A673 (cell line): ENCODE data around the gene SPAG8. TPM values are rescaled to one million over a fixed set of nuclear protein-coding genes. Genes with fewer than 3 reads are reported as not detected.

ENCODE experiments used
- BruUV-seq: library from RNA; stranded (reverse); fragments of 400-500 nt; replicated peaks from 2 replicates; lab custom pipeline; 2021; lab: Mats Ljungman, UMichigan
- CTCF ChIA-PET: fragments of 300-600 bp; sonication (Branson Sonifier 250); formaldehyde crosslinking; loops from one replicate; lab custom pipeline; 2022; ENCODE audit warnings: antibody characterized with exemption; lab: Charles Lee
- POLR2A ChIA-PET: fragments of 300-600 bp; sonication (Branson Sonifier 250); formaldehyde crosslinking; loops from one replicate; lab custom pipeline; 2022; ENCODE audit warnings: antibody characterized with exemption; ENCODE audit not compliant: low non-redundant PET; lab: Charles Lee
- DNase-seq: peaks from one replicate; pipeline ENCODE4 v3.0.0-alpha.2; 2015; ENCODE audit warnings: low spot score
- H3K27ac ChIP-seq: fragments of 200-600 bp; sonication (generic); 2 replicates; pipeline ENCODE4 v1.5.1; 2016; ENCODE audit warnings: mixed run types, low read depth, mild to moderate bottlenecking, mixed read lengths, antibody characterized with exemption, low read length; ENCODE audit not compliant: poor library complexity, severe bottlenecking
- H3K27me3 ChIP-seq: fragments of 200-600 bp; sonication (generic); replicated peaks from 2 replicates; pipeline ENCODE4 v1.6.1; 2017; ENCODE audit warnings: mixed run types, low read depth, mild to moderate bottlenecking, mixed read lengths, antibody characterized with exemption, low read length; ENCODE audit not compliant: insufficient read depth, poor library complexity
- H3K36me3 ChIP-seq: fragments of 200-600 bp; sonication (generic); 2 replicates; pipeline ENCODE4 v1.6.1; 2016; ENCODE audit warnings: mixed run types, mild to moderate bottlenecking, mixed read lengths, antibody characterized with exemption, low read length; ENCODE audit not compliant: insufficient read depth, poor library complexity, severe bottlenecking
- H3K4me1 ChIP-seq: fragments of 200-600 bp; sonication (generic); 2 replicates; pipeline ENCODE4 v1.6.1; 2017; ENCODE audit warnings: mixed run types, mild to moderate bottlenecking, mixed read lengths, antibody characterized with exemption, low read length; ENCODE audit not compliant: insufficient read depth, poor library complexity, severe bottlenecking
- H3K4me3 ChIP-seq: fragments of 200-600 bp; sonication (generic); 2 replicates; pipeline ENCODE4 v1.5.1; 2016; ENCODE audit warnings: low read depth, mixed run types, mild to moderate bottlenecking, mixed read lengths, low read length; ENCODE audit not compliant: poor library complexity, severe bottlenecking
- H3K9me3 ChIP-seq: fragments of 200-600 bp; sonication (generic); 2 replicates; pipeline ENCODE4 v1.6.1; 2016; ENCODE audit warnings: mixed run types, low read depth, mild to moderate bottlenecking, mixed read lengths, antibody characterized with exemption, low read length; ENCODE audit not compliant: poor library complexity, severe bottlenecking
- EZH2 ChIP-seq: fragments of 200-600 bp; sonication (generic); IDR thresholded peaks from 2 replicates; pipeline ENCODE4 v1.6.1; 2017; ENCODE audit warnings: borderline replicate concordance, low read depth, mild to moderate bottlenecking, mixed read lengths, antibody characterized with exemption, low read length; ENCODE audit not compliant: poor library complexity, severe bottlenecking
- intact Hi-C: fragments of 100-400 bp; cut with micrococcal nuclease; formaldehyde crosslinking; loops from one replicate; pipeline ENCODE4 v1.10.0; 2022; ENCODE audit not compliant: unreplicated experiment
- total RNA-seq: library from RNA; stranded (reverse); gene quantifications from 2 replicates; pipeline ENCODE4 v1.2.3, GENCODE V29; 2021
- TF ChIP-seq, protein P1 (sequence below): fragments of 300-800, 200-600 bp; sonication (generic); conservative IDR thresholded peaks from 2 replicates; pipeline ENCODE4 v1.5.1; 2017; ENCODE audit warnings: low read depth, mild to moderate bottlenecking, antibody characterized with exemption, low read length, moderate library complexity, mixed read lengths

Gene SPAG8
- total RNA-seq, 1 experiment from 2014 or later: 1.4 TPM

DNA sequence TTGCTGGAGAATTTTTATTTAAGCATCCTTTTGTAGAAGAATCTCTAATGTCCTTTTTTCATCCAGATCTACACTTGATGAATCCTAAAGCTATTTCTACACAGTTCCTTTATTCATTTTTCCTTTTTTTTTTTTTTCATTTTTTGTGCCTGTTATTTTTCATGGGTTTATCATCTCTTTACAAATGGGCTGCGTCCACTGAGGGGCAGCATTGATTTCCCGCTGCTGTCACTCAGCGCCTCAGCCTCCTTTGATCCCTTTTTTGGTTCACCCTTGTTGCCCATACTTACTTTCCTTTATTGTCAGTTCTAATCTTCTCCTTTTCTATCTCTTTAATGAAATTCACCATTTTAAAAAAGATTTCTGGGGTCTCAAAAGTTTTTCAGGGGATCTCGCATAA is 52.3 kb downstream of the SPAG8 start:
- no TSS peak for BruUV-seq
- H3K4me1 ChIP-seq: peaks cover 13% of the 10 kb centered on the region
- CTCF ChIA-PET: no interaction called here
- no peak overlapping the region for H3K4me3 ChIP-seq
- no peak overlapping the region for H3K27ac ChIP-seq
- POLR2A ChIA-PET: interaction anchor here (0.6 to 0.7 kb wide), 2 partner anchors 45 to 68 kb away, joined by 7 to 16 read pairs; no protein-coding TSS in a partner anchor
- H3K9me3 ChIP-seq: no peaks in the 10 kb centered on the region
- H3K36me3 ChIP-seq: no peaks in the 10 kb centered on the region
- TF ChIP-seq, protein P1, sequence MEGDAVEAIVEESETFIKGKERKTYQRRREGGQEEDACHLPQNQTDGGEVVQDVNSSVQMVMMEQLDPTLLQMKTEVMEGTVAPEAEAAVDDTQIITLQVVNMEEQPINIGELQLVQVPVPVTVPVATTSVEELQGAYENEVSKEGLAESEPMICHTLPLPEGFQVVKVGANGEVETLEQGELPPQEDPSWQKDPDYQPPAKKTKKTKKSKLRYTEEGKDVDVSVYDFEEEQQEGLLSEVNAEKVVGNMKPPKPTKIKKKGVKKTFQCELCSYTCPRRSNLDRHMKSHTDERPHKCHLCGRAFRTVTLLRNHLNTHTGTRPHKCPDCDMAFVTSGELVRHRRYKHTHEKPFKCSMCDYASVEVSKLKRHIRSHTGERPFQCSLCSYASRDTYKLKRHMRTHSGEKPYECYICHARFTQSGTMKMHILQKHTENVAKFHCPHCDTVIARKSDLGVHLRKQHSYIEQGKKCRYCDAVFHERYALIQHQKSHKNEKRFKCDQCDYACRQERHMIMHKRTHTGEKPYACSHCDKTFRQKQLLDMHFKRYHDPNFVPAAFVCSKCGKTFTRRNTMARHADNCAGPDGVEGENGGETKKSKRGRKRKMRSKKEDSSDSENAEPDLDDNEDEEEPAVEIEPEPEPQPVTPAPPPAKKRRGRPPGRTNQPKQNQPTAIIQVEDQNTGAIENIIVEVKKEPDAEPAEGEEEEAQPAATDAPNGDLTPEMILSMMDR: no peak
- no peak for TF ChIP-seq EZH2
- intact Hi-C loops: loop anchor here (5.0 kb wide), 2 partner anchors 33 to 53 kb away; partner anchors contain the start of genes NPR2 and SPAG8
- no peak for DNase-seq
- H3K27me3 ChIP-seq: no peaks in the 10 kb centered on the region

Other genes with a start within 250 kb of the SPAG8 start
- gene TESK1, start 207.0 kb downstream of the SPAG8 start, total RNA-seq: 31.8 and 31.9 TPM in 2 replicates
- not detected in 2 replicates for gene CD72, start 193.8 kb downstream of the SPAG8 start, total RNA-seq
- not detected in 2 replicates for gene SIT1, start 161.3 kb downstream of the SPAG8 start, total RNA-seq
- gene RMRP, start 154.2 kb downstream of the SPAG8 start, total RNA-seq: 13,531 and 14,573 TPM in 2 replicates
- gene CCDC107, start 154.0 kb downstream of the SPAG8 start, total RNA-seq: 12.9 and 16.4 TPM in 2 replicates
- 25.0 and 27.7 TPM in 2 replicates for gene ARHGEF39, start 147.1 kb downstream of the SPAG8 start, total RNA-seq
- gene CA9, start 138.3 kb downstream of the SPAG8 start, total RNA-seq: 0.32 and 1.4 TPM in 2 replicates
- gene TPM2, start 122.3 kb downstream of the SPAG8 start, total RNA-seq: 39.2 and 44.3 TPM in 2 replicates
- gene TLN1, start 80.1 kb downstream of the SPAG8 start, total RNA-seq: 173 and 178 TPM in 2 replicates
- gene CREB3, start 79.6 kb downstream of the SPAG8 start, total RNA-seq: 27.6 and 29.1 TPM in 2 replicates
- 67.6 and 70.5 TPM in 2 replicates for gene GBA2, start 63.0 kb downstream of the SPAG8 start, total RNA-seq
- gene RGP1, start 63.0 kb downstream of the SPAG8 start, total RNA-seq: 21.9 and 26.3 TPM in 2 replicates
- gene MSMP, start 58.0 kb downstream of the SPAG8 start, total RNA-seq: not detected in 2 replicates
- 4.7 and 9.1 TPM in 2 replicates for gene NPR2, start 20.7 kb downstream of the SPAG8 start, total RNA-seq
- gene HINT2, start 2.8 kb upstream of the SPAG8 start, total RNA-seq: 51.5 and 68.9 TPM in 2 replicates
- gene FAM221B, start 16.5 kb upstream of the SPAG8 start, total RNA-seq: not detected in 2 replicates
- gene TMEM8B, start 17.0 kb upstream of the SPAG8 start, total RNA-seq: 6.9 and 10.9 TPM in 2 replicates
- gene OR13J1, start 58.1 kb upstream of the SPAG8 start, total RNA-seq: not detected in 2 replicates
- gene HRCT1, start 93.9 kb upstream of the SPAG8 start, total RNA-seq: 0.33 TPM in 1 of 2 replicates, not detected in the other
- 0.37 TPM in 1 of 2 replicates, not detected in the other for gene SPAAR, start 97.2 kb upstream of the SPAG8 start, total RNA-seq
- not detected in 2 replicates for gene OR2S2, start 145.9 kb upstream of the SPAG8 start, total RNA-seq
- 9.1 and 11.9 TPM in 2 replicates for gene RECK, start 224.7 kb upstream of the SPAG8 start, total RNA-seq